Activated gamma-delta T cell treated with anti-CD3 and anti-CD28 coated beads, Interleukin-2, amount 50 U/mL, for 16 hours (primary cell): Measurements from ENCODE around the gene GAB2.
A peak's percentile ranks its signal among the peaks of the same experiment; 100 is the strongest.

Experiments used
- DNase-seq: peaks from one replicate; pipeline ENCODE4 v3.0.0-alpha.2; 2020; ENCODE audit warnings: low read depth

Gene GAB2

DNA sequence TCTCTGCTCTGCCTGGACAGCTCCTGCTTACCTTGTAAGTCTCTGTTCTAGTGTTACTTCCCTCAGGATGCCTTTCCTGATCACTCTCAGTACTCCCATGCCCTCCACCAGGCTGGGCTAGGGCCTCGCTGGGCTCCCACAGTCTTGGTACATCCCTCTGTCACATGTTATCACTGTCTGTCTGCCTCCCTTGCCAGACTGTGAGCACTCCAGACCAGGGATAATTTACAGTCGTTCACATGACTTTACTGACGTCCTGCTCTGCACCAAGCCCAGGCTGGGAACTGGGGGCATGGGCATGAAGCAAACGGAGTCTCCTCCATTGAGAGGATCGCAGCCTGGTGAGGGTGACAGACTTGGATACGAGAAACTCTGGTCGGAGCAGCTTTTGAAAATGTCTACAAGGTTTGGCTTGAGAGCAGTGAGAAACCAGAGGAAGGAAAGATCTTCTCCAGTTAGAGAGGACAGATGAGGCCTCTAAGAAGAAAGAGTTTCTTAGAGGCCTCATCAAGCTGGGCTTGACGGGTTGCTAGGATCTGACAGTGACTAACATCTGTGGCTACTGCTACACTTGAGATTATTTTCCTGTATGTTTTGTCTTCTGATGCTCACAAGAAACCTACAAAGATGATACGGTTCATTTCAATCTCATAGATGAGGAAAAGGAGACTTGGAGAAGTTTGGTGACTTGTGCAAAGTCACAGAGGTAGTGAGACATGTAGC, 216.4 kb downstream of the GAB2 start:
- no peak for DNase-seq

DNA sequence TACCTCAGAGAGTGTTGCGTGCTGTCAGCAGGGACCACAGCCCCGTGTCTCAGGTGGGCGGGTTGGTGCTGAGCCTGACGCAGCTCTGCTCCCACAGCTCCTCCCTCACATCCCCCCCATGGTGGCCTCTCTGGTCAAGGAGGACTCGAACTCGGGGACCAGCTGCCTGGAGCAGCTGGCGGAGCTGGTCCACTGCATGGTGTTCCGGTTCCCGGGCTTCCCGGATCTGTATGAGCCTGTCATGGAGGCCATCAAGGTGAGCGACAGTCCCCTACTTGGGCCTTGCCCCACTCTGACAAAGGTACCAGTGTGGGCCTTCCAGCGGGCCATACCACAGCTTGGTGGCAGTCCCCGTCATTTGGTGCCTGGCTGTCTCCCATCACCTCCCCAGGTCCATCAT, 217.1 kb downstream of the GAB2 start:
- DNase-seq, result no peak

DNA sequence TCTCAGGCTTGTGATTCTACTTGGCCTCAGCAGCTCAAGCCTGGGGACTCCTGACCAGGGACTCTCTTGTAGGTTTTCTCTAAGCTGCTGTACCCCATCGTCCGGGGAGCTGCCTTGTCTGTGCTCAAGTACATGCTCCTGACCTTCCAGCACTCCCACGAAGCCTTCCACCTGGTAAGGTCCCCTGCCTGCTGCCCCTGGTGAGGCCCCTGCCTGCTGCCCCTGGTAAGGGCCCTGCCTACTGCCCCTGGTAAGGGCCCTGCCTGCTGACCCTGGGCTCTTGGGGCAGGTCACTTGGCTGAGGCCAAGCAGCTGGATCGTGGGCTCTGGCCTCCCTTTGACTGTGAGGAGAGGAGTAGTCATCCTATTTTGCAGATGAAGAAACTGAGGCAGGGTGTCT, 217.6 kb downstream of the GAB2 start:
- no peak for DNase-seq

DNA sequence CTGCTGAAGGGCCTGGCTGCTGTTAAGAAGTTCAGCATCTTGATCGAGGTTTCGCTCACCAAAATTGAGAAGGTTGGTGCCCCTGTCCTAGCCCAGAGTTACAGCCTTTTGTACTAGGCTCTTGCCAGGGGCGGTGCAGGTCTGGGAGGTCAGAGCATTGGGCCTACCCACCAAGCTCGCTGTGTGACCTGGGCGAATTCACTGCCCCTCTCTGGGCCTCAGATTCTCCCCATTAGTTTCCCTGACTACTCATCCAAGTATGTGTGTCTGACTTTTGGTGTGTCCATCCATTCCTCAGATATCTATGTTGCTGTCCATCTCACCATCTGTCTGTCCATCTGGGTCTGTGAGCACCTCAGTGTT, 218.0 kb downstream of the GAB2 start:
- DNase-seq, result no peak

DNA sequence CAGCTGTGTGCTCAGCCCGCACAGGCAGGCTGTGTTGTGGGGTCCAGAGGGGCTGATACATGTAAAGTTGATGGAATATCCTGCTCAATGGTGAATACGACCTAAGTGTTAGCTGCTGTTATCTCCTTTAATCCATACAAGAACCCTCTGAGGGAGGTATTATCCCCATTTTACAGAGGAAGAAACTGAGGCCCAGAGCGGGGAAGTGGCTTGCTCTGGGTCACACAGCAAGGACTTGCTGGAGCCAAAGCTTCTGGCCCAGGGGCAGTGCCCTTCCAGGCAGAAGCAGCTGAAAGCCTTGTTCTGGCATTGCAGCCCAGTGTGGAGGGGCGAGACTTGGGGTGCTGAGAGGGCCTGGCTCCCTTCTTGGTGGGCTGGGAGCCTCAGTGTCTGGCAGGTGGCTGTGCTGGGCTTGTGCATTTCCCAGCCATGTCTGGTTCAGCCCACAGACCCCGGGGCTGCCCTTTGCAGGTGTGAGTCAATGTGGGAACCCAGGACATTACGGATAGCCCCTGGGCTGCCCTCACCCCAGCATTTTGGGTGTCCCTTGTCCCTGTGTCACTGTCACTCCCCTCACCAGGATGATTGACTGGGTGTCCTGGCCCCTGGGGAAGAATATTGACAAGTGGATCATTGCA, 218.5 kb downstream of the GAB2 start:
- no peak for DNase-seq

DNA sequence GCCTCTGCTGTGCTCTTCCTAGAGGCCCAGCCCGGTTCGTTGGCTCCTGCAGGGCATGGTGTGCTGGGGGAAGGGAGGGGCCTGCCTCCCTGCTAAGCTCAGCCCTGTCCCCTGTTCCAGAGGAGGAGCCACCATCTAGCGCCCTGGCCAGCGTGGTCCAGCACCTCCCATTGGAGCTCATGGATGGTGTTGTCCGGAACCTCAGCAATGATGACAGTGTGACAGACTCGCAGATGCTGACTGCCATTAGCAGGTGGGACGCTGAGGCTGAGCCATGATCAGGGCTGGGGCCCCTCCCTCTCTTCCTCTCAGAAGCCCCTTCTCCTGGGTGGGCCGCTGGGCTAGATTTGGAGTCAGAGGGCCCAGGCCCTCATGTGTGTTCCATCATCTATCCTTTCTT, 219.8 kb downstream of the GAB2 start:
- no peak for DNase-seq

DNA sequence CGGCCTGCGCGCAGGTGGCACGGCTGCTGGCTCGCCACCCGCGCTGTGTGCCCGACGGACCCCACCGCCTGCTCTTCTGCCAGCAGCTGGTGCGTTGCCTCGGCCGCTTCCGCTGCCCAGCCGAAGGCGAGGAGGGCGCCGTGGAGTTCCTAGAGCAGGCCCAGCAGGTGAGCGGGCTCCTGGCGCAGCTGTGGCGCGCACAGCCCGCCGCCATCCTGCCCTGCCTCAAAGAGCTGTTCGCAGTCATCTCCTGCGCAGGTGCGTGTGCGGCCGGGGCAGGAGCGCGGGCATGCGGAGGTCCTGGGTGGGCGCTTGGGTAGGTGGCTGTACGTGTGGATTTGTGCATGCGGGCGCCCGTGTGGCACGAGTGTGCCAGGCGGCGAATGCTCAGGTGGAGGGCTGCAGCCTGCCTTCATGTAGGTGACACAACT, 220.9 kb downstream of the GAB2 start:
- DNase-seq, result no peak

DNA sequence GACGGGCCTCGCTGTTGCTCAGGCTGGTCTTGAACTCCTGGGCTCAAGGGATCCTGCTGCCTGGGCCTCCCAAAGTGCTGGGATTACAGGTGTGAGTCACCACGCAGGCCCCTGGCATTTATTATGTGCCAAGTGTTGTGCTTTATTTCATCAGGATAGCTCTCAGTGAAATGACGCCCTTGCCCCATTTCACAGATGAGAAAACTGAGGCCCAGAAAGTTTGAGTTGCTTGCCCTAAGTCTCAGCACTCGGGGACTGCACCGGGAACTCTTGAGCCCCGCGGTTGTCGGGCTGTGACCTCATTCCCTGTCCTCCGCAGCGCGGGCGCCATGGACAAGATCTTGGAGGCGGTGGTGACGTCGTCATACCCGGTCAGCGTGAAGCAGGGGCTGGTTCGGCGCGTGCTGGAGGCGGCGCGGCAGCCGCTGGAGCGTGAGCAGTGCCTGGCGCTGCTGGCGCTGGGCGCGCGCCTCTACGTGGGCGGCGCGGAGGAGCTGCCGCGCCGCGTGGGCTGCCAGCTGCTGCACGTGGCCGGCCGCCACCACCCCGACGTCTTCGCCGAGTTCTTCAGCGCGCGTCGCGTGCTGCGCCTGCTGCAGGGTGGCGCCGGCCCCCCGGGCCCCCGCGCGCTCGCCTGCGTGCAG, 221.6 kb downstream of the GAB2 start:
- no peak for DNase-seq

DNA sequence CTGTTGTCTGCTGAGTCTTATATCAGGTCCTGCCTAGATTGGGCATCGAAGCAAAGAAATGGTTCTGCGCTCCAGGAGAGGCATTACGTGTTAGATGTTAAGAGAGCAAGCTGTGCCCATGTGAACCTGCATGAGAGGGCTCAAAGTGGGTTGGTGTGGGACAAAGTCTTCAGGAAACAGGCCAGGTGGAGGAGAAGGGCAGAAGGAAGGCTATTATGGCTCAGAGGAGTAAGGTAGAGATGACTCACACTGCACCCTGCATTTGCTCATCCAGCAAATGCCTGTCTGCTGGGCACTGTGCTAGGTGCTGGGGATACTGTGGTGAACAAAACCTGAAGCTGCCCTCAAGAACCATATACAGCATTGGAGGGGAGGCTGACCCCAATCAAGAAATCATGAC, 223.1 kb downstream of the GAB2 start:
- no peak for DNase-seq

DNA sequence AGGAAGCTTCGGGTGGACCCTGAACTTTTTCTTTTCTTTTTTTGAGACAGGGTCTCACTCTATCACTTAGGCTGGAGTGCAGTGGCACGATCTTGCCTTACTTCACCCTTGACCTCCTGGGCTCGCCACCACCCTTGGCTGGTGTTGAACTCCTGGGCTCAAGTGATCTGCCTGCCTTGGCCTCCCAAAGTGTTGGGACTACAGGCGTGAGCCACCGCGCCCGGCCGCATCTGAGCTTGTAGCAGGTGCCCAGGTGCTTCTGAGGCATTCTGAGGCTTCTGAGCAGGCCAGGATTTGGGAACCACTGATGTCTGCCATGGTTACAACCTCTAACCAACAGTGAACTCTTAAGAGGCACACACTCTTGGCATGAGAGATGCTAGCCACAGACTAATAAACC, 223.8 kb downstream of the GAB2 start:
- no peak for DNase-seq

DNA sequence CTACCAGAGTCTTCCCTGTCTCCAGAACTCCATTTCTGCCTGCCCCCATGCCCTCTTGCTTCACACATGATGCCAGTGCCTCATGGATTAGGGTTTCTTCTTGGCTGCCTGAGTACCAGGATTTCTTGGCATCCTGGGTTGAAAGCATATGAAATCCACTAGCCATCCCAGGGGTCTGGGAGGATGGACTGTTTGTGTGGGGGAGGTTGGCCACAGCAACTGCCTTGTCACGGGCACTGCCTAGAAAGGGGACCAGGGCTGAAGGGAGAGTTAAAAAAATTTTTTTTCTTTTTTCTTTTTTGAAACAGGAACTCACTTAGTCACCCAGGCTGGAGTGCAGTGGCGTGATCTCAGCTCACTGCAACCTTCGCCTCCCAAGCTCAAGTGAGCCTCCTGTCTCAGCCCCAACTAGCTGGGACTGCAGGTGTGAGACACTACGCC, 224.7 kb downstream of the GAB2 start:
- DNase-seq, result no peak

DNA sequence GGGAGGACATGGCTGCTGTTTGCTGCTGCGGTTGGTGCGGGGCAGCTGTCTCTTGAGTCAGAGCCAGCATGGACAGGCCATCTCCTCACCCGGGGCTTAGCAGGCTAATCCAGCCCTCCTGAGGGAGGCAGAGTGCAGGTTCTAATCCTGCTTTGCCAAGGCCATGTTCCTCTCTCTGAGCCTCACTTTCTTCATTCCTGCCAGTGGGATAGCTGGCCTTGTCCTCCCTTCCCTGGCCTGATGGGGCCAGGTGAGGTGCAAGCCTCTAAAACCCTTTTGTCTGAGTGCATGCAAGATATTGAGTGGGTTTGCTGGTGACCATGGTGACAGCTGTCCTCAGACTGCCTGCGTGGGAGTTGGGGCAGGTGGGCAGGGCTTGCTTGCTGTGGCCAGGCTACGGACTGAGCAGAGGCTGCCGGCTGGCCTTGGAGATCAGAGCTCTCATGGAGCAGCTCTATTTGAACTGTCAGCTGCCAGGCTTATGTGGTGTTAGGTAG, 225.3 kb downstream of the GAB2 start:
- no peak for DNase-seq

DNA sequence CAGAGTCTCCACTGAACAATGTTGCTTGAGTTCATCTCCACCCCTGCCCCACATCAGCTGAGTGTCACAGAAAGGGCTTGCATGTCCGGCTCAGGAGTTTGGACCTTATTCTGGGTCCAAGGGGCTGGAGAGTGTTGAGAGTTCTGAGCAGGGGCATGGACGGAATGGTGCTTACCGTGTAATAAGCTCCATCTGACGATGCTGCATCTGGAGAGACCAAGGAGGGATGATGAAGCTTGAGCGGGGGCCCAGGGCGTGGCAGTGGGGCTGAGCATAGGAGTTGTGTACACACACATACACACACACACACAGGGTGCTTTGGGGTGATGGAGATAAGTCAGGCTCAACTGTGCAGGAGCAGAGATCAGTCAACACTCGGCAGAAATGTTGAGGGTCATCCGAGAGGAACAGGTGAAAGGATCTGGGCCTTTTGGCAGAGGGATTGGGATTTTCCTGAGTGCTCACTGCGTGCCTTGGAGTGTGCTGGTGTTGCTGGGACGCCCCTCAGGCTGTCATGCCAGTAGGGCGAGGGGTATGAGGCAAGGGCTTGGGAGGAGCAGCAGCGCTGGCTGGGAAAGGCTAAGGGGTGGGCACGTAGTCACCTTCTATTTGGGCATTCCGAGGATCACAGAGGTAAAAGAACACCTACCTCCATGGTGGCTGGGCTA, 226.6 kb downstream of the GAB2 start:
- no peak for DNase-seq

DNA sequence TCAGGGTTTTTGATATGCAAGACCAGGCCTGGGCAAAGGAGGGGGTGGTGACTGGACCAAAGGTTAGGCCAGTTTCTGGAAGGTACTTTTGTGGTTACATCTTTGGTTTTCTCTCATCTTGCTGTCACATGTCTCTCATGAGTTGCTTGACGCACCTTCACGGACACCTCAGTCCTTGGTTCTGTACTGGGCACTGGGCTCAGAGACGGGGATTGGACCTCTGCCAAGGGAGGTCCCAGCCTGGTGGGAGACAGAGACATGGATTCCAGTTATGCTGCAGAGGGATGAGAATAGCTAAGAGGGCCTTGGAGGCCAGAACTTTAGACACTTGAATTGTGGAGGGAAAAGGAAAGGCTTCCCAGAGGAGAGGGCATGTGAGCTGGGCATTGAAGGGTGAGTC, 227.2 kb downstream of the GAB2 start:
- no peak for DNase-seq

DNA sequence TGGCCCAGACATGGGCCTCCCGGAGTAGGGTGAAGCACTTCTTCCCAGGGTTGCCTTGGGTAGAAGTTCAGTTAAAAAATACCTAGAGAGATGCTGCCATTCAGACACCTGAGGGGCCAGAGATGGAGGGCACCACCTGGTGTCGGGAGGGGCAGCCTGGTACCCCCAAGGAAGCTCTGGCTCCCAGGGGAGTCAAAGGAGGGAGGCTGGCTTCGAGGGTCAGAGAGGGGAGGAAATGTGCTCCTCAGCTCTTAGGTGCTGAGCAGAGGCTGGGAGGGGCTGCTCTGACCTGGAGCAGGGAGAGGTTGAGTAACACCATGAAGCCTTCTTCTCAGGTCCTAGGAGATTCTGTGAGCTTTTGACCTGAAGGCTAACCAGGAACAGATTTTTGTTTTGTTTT, 227.8 kb downstream of the GAB2 start:
- DNase-seq, result no peak

DNA sequence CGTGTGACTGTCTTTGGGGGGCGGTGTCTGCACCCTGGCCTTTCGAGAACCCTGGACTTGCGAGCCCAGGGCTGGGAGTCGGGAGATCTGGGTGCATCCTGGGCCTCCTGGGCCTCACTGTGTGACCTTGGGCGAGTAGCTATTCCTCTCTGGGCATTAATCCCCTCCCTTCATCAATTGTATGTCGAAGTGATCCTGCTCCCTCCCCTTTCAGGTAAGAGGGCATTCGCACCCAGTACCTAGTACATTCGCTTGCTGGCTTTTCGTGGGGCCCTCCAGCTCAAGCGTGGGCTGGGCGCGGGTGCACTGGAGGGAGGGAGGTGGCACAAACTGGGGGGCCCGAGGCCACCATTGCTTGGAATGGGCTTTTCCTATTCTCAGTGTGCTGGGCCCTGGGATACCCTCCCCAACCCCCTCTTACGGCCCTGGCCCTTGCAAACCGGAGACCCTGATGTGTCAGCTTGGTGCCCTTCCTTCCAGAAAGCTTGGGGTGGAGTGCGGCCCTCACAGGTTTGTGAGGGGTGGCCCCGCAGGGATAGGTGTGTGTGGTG, 228.4 kb downstream of the GAB2 start:
- no peak for DNase-seq

DNA sequence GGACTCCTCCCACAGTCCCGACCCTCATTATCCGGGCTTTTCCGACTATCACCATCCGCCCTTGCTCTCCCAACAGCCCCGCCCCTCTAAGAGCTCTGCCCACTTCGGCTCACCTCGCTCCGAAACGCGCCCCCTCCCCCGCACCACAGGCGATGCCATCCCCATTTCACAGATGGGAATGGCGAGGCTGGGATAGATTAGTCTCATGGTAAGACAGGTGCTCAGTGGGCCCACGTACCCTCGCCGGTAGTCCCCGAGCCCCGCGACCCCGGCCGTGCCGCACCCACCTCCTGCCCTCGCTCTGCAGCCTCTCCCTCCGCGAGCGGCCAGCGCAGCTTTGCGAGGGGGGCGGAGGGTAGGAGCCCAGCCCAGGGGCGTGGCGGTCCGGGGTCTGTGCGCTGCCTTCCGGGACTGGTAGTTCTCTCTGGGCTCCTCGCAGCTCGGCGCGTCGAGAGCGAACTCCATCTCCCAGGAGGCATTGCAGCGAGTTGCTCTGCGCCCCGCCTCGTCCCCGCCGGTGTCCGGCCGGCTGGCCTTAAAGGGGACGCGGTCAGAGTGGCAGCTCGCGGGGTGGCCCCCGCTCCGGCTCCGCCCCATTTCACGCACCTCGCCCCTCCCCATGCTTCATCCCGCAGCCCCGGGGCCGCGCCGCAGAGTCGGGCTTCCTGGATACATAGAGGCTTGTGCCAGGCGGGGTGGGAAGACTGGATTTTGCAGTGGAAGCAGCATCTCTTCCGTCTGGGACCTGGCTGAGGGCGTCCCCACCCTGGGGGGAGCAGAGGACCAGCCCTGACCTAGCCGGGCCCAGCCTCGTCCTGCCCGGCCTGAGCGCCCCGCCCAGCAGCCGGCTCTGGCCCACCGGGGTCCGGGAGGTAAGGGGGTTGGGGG, 229.1 kb downstream of the GAB2 start, which contains the start of the genes KCTD21 and USP35:
KCTD21 (minus strand) TSS at position 341 of the 888 bp plus-strand sequence. CDS start 14,072 bp downstream, outside the sequence.
USP35 (plus strand) TSS at position 634 of the 888 bp plus-strand sequence. CDS start 7,327 bp downstream, outside the sequence.
- DNase-seq, result peak; percentile 88

DNA sequence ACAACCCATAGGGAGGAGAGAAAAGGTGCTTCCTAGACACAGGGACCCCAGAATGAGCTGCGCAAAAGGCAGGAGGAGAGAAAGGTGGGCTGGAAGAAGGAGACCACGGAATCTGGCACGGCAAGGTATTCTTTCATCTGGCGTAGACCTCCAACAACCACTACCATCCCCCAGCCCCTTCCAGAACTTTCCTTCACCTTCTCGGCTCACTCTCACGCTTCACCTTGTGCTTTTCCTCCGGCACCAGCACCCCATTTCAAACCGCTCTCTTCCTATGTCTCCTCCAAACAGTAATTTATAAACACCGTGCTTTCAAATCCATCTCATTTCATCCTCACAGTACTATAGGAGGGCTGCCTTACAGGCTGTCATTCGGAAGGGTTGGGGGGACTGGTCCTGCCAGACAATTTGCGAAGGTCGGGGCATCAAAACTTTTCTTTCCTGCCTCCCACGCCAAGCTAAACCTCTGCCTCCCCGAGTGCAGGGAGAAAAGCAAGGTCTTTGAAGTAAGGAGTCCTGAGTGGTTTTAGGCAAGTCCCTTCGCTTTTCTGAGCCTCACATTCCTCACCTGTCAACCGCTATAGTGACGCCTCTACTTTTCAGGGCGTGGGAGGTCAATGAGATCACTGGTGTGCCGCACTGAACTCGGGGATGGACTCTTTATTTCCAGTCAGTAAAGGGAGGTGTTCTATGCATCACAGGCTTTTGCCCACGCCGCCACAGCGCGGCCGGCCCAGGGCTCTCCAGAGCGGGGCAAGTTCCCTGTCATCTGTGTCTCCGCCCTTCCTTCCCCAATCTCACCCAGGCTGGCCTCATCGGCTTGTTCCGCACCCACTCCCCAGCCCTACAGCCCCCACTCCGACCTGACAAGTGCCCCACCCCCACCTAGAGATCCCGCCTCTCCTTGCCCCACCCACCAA, 230.0 kb downstream of the GAB2 start:
- peak; percentile 68 for DNase-seq

DNA sequence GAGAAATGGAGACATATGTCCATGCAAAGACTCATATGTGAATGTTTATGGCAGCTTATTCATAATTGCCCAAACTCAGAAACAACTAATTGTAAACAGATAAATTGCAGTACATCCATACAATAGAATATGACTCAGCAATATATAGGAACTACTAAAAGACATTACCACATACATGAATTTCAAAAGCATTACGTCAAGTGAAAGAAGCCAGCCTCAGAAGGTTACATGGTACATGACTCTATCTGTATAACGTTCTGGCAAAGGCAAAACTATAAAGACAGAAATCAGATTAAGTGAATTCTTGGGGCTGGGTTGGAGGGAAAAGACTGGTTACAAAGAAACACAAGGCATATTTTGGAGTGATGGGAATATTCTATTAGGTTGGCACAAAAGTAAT, 236.4 kb downstream of the GAB2 start:
- no peak for DNase-seq

DNA sequence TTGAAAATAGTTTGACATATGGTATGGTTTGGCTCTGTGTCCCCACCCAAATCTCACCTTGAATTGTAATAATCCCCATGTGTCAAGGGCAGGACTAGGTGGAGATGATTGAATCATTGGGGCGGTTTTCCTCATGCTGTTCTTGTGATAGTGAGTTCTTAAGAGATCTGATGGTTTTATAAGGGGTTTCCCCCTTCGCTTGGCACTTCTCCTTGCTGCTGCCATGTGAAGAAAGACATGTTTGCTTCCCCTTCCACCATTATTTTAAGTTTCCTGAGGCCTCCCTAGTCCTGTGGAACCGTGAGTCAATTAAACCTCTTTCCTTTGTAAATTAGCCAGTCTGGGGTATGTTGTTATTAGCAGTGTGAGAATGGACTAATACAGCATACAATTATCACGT, 236.9 kb downstream of the GAB2 start:
- DNase-seq, result no peak
